AG10803 (cell line): ENCODE measurements around the gene B3GAT1.

ENCODE experiments used
- DNase-seq: peaks from one replicate; pipeline ENCODE4 v3.0.0; 2010; ENCODE audit warnings: low read depth
- H3K4me3 ChIP-seq: 2 replicates; pipeline ENCODE4 v1.5.1; 2011; ENCODE audit warnings: mild to moderate bottlenecking, low read length, control low read depth
- TF ChIP-seq, protein P1 (sequence below): conservative IDR thresholded peaks from 2 replicates; pipeline ENCODE4 v1.5.1; 2011; ENCODE audit warnings: mild to moderate bottlenecking, low read length, control low read depth, inconsistent platforms

B3GAT1 gene

DNA sequence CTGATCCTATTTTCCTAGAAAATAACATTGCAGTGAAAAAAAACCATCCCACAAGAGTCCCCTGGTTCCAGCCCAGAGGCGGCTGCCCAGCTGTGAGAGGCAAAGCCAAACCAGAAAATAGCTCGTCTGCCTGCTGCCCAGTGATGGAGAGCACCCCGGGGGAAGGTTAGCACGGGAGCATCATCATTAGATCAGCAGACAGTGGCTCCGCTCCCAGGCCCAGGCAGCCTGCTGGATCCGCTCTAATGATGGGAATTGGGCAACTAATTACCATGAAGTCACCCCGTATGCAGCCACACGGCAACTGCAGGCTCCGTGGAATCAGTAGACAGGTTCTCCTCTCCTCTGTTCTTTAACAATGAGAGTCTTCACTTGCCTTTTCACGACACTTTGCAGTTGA is 17.1 kb upstream of the B3GAT1 start:
- TF ChIP-seq, protein P1, sequence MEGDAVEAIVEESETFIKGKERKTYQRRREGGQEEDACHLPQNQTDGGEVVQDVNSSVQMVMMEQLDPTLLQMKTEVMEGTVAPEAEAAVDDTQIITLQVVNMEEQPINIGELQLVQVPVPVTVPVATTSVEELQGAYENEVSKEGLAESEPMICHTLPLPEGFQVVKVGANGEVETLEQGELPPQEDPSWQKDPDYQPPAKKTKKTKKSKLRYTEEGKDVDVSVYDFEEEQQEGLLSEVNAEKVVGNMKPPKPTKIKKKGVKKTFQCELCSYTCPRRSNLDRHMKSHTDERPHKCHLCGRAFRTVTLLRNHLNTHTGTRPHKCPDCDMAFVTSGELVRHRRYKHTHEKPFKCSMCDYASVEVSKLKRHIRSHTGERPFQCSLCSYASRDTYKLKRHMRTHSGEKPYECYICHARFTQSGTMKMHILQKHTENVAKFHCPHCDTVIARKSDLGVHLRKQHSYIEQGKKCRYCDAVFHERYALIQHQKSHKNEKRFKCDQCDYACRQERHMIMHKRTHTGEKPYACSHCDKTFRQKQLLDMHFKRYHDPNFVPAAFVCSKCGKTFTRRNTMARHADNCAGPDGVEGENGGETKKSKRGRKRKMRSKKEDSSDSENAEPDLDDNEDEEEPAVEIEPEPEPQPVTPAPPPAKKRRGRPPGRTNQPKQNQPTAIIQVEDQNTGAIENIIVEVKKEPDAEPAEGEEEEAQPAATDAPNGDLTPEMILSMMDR: no peak
- no peak for DNase-seq

DNA sequence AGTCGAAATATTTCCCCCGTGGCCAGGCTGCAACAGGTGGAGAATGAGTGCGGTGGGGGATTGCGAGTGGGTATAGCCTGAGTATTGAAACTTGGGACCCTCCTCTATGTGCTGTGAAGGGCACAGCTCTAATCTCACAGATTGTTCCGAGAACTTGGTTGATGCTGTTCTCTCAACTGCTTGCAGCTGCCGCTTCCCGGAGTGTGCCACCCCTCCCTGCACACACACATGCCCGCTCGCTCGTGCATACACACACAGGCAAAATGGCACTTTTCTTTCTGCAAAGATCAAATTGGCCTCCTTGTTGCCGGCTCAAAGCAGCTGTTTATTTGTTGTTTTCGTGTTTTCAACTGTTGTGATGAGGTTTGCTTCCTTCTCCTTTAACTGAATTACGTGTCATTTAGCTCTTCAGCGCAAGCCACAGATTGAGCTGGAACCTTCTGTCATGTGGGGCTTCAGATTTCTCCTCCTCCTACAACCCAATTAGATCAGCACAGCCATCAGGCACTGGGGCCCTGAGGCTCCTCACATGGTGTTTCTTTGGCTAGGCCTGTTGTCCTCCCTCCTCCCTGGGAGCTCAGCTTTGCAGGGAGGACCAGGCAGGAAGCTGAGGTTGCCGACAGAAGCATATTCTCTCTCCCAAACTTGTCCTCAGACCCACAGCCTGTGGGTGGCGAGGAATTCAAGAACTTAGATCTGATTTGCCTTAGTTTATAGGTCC is 13.9 kb upstream of the B3GAT1 start:
- no peak for DNase-seq
- no peak overlapping the region for H3K4me3 ChIP-seq
- TF ChIP-seq, protein P1: no peak

More for the DNA sequence above, 17.1 kb upstream of the B3GAT1 start:
- no peak overlapping the region for H3K4me3 ChIP-seq

DNA sequence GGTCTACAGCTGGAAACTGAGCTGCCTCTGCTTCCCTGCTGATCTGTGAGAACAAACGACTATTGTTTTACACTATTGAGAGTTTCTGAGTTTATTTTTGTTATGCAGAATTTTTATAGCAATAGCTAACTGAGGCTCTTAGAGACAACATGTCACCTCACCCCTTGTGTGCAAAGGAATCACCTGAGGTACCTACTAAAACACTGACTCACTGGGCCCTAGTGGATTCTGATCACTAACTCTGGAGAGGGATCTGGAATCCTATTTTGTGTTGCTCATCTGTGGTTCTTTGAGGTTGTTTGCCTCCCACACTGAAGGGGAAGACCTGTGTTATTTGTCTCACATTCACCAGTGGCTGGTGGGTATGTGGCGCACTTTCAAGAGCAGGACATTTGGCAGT is 13.4 kb upstream of the B3GAT1 start:
- TF ChIP-seq, protein P1: no peak
- no peak overlapping the region for H3K4me3 ChIP-seq
- no peak for DNase-seq

DNA sequence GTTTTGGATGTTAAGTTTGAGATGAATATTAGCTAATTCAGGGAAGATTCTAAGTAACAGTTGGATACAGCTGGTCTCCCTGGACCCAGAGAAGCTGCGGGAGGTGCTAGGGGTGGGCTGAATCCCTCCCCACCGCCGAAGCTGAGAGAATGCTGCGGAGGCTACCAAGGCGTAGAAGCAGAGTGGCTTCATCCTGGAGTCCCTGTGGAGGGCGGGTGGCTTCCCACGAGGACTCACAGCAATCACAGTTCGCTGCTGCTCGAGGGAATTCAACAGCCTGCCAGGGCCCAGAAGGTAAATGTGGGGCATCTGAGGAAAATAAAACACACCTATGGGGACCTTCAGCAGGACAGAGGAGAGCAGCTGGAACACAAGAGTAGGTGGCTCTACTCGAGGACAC is 11.1 kb upstream of the B3GAT1 start:
- no peak for DNase-seq
- TF ChIP-seq, protein P1: no peak
- H3K4me3 ChIP-seq: no peak overlapping the region

DNA sequence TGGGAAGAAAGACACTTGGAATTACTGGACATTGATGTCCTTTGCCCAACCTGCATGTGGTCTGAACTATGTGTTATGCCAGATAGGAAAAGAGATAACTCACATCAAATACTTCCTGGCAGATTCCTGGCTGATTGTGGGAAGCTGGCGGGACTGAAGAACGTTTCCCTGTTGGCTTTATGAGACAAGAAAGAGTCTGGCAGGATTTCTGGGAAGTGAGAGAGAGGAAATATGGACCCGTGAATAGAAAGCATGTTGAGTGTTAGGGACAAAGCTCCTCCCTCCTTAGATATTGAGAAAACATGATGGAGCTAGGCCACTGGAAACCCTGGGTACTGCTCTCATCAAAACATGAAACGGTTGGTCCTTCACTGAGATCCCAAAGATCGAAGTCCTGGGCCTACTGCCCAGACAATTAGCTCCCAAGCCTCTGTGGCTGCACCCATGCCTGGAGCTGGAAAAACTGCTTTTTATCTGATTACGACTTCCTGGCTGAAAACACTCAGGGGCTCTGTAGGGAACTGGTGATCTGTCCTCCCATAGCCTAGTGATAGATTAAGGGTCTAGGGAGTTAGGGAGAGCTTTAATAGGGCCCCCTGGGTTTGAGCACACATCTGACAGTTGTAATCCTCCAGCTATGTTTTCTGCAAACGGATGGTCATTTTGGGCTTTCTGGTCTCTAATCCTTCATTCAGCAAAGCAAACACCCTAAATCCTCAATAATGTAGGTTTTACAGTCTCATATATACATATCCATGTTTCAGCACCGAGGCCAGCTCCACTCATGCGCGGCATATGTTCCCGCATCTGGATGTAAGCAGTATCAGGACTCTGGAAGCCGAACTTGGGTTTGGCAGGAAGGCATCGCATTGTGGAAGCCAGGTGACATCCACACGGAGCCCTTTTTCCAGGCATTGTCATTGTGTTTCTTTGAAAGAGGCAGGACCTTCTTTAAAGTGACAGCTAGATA is 6.1 kb upstream of the B3GAT1 start:
- TF ChIP-seq, protein P1: no peak
- no peak for DNase-seq
- no peak overlapping the region for H3K4me3 ChIP-seq

DNA sequence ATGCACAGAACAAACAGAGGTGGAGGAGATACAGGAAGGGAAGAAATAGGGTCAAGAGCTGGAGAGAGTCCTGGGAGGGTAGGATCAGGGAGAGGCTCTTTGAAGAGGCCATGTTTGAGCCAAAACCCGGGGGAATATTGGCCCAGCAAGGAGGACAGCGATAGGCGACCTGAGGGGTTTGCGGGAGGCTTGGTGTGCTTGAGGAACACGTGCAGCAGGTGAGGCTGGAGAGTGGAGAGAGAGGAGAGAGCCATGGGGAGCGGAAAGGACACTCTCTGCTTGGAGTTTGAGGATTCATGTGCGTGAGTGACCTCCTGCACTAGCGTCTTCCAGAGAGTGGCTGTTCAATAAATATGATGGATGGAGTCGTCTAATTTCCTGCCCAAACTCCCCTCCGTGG is 4.7 kb upstream of the B3GAT1 start:
- TF ChIP-seq, protein P1: no peak
- no peak for DNase-seq
- no peak overlapping the region for H3K4me3 ChIP-seq
